GM12878 (cell line): ENCODE data around the gene DDIT3. TPM values are rescaled to one million over a fixed set of nuclear protein-coding genes. Genes with fewer than 3 reads are reported as not detected.

ENCODE experiments used
- CHD2 ChIP-seq: IDR thresholded peaks from 2 replicates; pipeline ENCODE4 v1.6.1; 2011; ENCODE audit warnings: low read depth, low read length, improper control_type of control experiment, borderline replicate concordance
- E2F8 ChIP-seq: fragments of 450-650 bp; IDR thresholded peaks from 2 replicates; pipeline ENCODE4 v1.6.1; 2018; ENCODE audit warnings: mild to moderate bottlenecking, low read depth, moderate library complexity; ENCODE audit not compliant: partially characterized antibody
- EGR1 ChIP-seq, 2 experiments: IDR thresholded peaks; 1 replicate in 1 of 2; 2 replicates in 1 of 2; pipeline ENCODE4 v1.6.1; 2011 to 2012; ENCODE audit warnings: low read depth in 2 of 2, low read length in 2 of 2, borderline replicate concordance in 1 of 2, mild to moderate bottlenecking in 1 of 2, moderate library complexity in 1 of 2
- FOXM1 ChIP-seq: IDR thresholded peaks from 2 replicates; pipeline ENCODE4 v1.6.1; 2012; ENCODE audit warnings: low read depth, mild to moderate bottlenecking, inconsistent platforms, low read length, moderate library complexity
- KAT2A ChIP-seq: conservative IDR thresholded peaks from 2 replicates; pipeline ENCODE4 v1.6.1; 2011; ENCODE audit warnings: low read depth, low read length; ENCODE audit not compliant: control insufficient read depth
- LARP7 ChIP-seq: fragments of 450-650 bp; IDR thresholded peaks from 2 replicates; pipeline ENCODE4 v1.6.1; 2017; ENCODE audit warnings: mild to moderate bottlenecking
- MXI1 ChIP-seq: fragments of 150-350 bp; IDR thresholded peaks from 2 replicates; pipeline ENCODE4 v1.6.1; 2011; ENCODE audit warnings: low read depth, mild to moderate bottlenecking, inconsistent platforms, low read length, improper control_type of control experiment
- NFXL1 ChIP-seq: fragments of 450-650 bp; IDR thresholded peaks from 2 replicates; pipeline ENCODE4 v1.6.1; 2017; ENCODE audit warnings: antibody characterized with exemption, mild to moderate bottlenecking, borderline replicate concordance
- PAX8 ChIP-seq: fragments of 450-650 bp; IDR thresholded peaks from 2 replicates; pipeline ENCODE4 v1.6.1; 2017; ENCODE audit warnings: mild to moderate bottlenecking, moderate library complexity
- REST ChIP-seq: IDR thresholded peaks from 2 replicates; pipeline ENCODE4 v1.6.1; 2012; ENCODE audit warnings: mild to moderate bottlenecking, low read depth, low read length
- ZSCAN29 ChIP-seq: fragments of 450-650 bp; IDR thresholded peaks from 2 replicates; pipeline ENCODE4 v1.6.1; 2017; ENCODE audit warnings: mild to moderate bottlenecking, moderate library complexity
- polyA plus RNA-seq, 11 experiments: library from polyadenylated mRNA; depleted of rRNA in 4 of 11; unstranded in 6 of 11; stranded (reverse) in 5 of 11; fragments of >200 nt; fragmentation: Nextera tagmentation in 4 of 11; fragmentation: Illumina TruSeq in 1 of 11; extraction: Ambion mirVana in 4 of 11; extraction: Trizol in 1 of 11; gene quantifications; 1 replicate in 1 of 11; 2 replicates in 10 of 11; pipeline versions ENCODE4 v1.2.1 to v1.2.3, GENCODE V29; 2011 to 2016; ENCODE audit warnings: inconsistent platforms in 2 of 11, missing spikeins in 2 of 11, low read depth in 1 of 11
- total RNA-seq, 4 experiments: library from RNA; depleted of rRNA in 3 of 4; stranded (reverse); fragments of >200 nt in 3 of 4; fragmentation: Illumina TruSeq in 1 of 4; extraction: Trizol in 1 of 4; gene quantifications; 2 replicates each; pipeline versions ENCODE4 v1.2.1 to v1.2.3, GENCODE V29; 2013 to 2021
- TF ChIP-seq, protein P1 (sequence below): fragments of 150-350 bp; IDR thresholded peaks from 2 replicates; pipeline ENCODE4 v1.6.1; 2014; ENCODE audit warnings: mild to moderate bottlenecking, low read depth, low read length
- TF ChIP-seq, protein P2 (sequence below), 3 experiments: IDR thresholded peaks in 2 of 3; conservative IDR thresholded peaks in 1 of 3; 2 replicates each; pipeline ENCODE4 v1.5.1; 2011; ENCODE audit warnings: low read depth in 3 of 3, low read length in 3 of 3, mild to moderate bottlenecking in 3 of 3, control low read depth in 2 of 3, moderate library complexity in 2 of 3, inconsistent platforms in 1 of 3, mixed read lengths in 1 of 3; ENCODE audit not compliant: control insufficient read depth in 2 of 3, insufficient read depth in 1 of 3; ENCODE audit errors: extremely low read depth in 1 of 3
- TF ChIP-seq, protein P3 (sequence below): fragments of 450-650 bp; IDR thresholded peaks from 2 replicates; pipeline ENCODE4 v1.6.1; 2017; ENCODE audit warnings: mild to moderate bottlenecking, low read depth, inconsistent platforms; ENCODE audit not compliant: poor library complexity, severe bottlenecking

Gene DDIT3
- total and polyA plus RNA-seq, 10 of the 15 experiments (the other 5 are each of a cell fraction or from before 2014, with no cell fraction given): 9.2 to 28.9 (median 15.5) TPM

- TF ChIP-seq PAX8: no peak; the same call in 1 of the 2 replicates
- TF ChIP-seq FOXM1: no peak
- TF ChIP-seq LARP7: peak; percentile 87; the same call in 1 of the 2 replicates
- TF ChIP-seq NFXL1: no peak
- TF ChIP-seq MXI1: peak; percentile 55; the same call in 1 of the 2 replicates
- TF ChIP-seq, protein P1, sequence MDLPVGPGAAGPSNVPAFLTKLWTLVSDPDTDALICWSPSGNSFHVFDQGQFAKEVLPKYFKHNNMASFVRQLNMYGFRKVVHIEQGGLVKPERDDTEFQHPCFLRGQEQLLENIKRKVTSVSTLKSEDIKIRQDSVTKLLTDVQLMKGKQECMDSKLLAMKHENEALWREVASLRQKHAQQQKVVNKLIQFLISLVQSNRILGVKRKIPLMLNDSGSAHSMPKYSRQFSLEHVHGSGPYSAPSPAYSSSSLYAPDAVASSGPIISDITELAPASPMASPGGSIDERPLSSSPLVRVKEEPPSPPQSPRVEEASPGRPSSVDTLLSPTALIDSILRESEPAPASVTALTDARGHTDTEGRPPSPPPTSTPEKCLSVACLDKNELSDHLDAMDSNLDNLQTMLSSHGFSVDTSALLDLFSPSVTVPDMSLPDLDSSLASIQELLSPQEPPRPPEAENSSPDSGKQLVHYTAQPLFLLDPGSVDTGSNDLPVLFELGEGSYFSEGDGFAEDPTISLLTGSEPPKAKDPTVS: no peak
- TF ChIP-seq REST: no peak
- TF ChIP-seq, protein P2, sequence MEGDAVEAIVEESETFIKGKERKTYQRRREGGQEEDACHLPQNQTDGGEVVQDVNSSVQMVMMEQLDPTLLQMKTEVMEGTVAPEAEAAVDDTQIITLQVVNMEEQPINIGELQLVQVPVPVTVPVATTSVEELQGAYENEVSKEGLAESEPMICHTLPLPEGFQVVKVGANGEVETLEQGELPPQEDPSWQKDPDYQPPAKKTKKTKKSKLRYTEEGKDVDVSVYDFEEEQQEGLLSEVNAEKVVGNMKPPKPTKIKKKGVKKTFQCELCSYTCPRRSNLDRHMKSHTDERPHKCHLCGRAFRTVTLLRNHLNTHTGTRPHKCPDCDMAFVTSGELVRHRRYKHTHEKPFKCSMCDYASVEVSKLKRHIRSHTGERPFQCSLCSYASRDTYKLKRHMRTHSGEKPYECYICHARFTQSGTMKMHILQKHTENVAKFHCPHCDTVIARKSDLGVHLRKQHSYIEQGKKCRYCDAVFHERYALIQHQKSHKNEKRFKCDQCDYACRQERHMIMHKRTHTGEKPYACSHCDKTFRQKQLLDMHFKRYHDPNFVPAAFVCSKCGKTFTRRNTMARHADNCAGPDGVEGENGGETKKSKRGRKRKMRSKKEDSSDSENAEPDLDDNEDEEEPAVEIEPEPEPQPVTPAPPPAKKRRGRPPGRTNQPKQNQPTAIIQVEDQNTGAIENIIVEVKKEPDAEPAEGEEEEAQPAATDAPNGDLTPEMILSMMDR (IDR thresholded peaks at IDR 0.05 in 2 of 3, conservative IDR thresholded peaks at IDR 0.05 in 1 of 3; ENCODE audit: control insufficient read depth in 2 of 3, extremely low read depth in 1 of 3, insufficient read depth in 1 of 3, low read depth in 3 of 3, low read length in 3 of 3): no peak
- TF ChIP-seq E2F8: peak; percentile 24
- TF ChIP-seq, protein P3, sequence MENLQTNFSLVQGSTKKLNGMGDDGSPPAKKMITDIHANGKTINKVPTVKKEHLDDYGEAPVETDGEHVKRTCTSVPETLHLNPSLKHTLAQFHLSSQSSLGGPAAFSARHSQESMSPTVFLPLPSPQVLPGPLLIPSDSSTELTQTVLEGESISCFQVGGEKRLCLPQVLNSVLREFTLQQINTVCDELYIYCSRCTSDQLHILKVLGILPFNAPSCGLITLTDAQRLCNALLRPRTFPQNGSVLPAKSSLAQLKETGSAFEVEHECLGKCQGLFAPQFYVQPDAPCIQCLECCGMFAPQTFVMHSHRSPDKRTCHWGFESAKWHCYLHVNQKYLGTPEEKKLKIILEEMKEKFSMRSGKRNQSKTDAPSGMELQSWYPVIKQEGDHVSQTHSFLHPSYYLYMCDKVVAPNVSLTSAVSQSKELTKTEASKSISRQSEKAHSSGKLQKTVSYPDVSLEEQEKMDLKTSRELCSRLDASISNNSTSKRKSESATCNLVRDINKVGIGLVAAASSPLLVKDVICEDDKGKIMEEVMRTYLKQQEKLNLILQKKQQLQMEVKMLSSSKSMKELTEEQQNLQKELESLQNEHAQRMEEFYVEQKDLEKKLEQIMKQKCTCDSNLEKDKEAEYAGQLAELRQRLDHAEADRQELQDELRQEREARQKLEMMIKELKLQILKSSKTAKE: peak; percentile 65
- peak; percentile 81 for TF ChIP-seq CHD2
- no peak for TF ChIP-seq KAT2A
- peak in 1 of 2 experiments; percentile 55; a peak in 2 of 3 replicates for TF ChIP-seq EGR1 (IDR thresholded peaks at IDR 0.05; ENCODE audit: borderline replicate concordance in 1 of 2, low read depth in 2 of 2, low read length in 2 of 2)
- TF ChIP-seq ZSCAN29: no peak
These were observed at the start of gene DDIT3 (continued) for GRCh38 chr12:57520053-57520818.
